ENCODE results near the gene OSBPL9.

Gene OSBPL9

GRCh38 chr1:51663721-51664120 lies 46.8 kb downstream of the OSBPL9 start:
- Histone ChIP-seq H3K4me1 (ENCODE audit: control insufficient read depth, insufficient read depth, low read length) (peaks cover 10% of the 10 kb centered on the region), H3K36me3 (ENCODE audit: control insufficient read depth in 2 of 2, insufficient read depth in 1 of 2, low read length in 2 of 2) (no peaks in the 10 kb centered on the region), H3K9me3 (ENCODE audit: control insufficient read depth, insufficient read depth, low read depth, low read length) (no peaks in the 10 kb centered on the region), H3K27ac (ENCODE audit: extremely low read depth, low read depth, low read length) (no peak overlapping the region), H3K4me3 (ENCODE audit: low read depth, low read length) (no peak overlapping the region)
- ChIA-PET CTCF (no interaction called here), POLR2A (no interaction called here)
- no peak for TF ChIP-seq ZNF138 (tag by site-specific recombination; IDR thresholded peaks at IDR 0.05; ENCODE audit: borderline replicate concordance)
- TF ChIP-seq, protein P1, sequence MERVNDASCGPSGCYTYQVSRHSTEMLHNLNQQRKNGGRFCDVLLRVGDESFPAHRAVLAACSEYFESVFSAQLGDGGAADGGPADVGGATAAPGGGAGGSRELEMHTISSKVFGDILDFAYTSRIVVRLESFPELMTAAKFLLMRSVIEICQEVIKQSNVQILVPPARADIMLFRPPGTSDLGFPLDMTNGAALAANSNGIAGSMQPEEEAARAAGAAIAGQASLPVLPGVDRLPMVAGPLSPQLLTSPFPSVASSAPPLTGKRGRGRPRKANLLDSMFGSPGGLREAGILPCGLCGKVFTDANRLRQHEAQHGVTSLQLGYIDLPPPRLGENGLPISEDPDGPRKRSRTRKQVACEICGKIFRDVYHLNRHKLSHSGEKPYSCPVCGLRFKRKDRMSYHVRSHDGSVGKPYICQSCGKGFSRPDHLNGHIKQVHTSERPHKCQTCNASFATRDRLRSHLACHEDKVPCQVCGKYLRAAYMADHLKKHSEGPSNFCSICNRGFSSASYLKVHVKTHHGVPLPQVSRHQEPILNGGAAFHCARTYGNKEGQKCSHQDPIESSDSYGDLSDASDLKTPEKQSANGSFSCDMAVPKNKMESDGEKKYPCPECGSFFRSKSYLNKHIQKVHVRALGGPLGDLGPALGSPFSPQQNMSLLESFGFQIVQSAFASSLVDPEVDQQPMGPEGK (tag by site-specific recombination; IDR thresholded peaks at IDR 0.05): no peak
- no peak for TF ChIP-seq ZNF266 (tag by site-specific recombination; IDR thresholded peaks at IDR 0.05; ENCODE audit: low read depth)
- TF ChIP-seq ZNF621 (tag by site-specific recombination; IDR thresholded peaks at IDR 0.05): no peak

DNA sequence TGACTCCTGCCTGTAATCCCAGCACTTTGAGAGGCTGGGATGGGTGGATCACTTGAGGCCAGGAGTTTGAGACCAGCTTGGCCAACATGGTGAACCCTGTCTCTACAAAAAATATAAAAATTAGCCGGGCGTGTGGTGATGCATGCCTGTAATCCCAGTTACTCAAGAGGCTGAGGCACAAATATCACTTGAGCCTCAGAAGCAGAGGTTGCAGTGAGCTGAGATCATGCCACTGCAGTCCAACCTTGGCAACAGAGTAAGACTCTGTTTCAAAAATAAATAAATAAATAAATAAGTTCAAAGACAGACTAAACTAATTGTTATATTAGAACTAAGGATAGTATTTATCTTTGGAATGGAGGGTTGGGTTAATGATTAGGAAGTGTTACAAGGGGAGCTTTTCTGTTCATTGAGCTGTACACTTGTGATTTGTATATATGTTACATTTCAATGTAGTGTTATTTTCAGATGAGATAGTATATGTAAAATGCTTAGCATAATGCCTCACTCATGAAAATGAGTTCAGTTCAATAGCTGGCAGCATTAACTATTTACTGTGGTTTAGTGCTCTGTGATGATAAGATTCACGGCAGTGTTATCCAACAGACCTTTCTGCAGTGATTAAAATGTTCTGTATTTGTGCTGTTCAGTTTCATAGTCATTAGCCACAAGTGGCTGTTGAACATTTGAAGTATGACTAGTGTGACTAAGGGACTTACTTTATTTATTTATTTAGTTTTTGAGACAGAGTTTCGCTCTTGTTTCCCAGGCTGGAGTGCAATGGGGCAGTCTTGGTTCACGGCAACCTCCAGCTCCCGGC lies 47.7 kb downstream of the OSBPL9 start:
- H3K36me3 ChIP-seq (ENCODE audit: control insufficient read depth in 2 of 2, insufficient read depth in 1 of 2, low read length in 2 of 2): no peaks in the 10 kb centered on the region
- no peak overlapping the region for H3K27ac ChIP-seq (ENCODE audit: extremely low read depth, low read depth, low read length)
- POLR2A ChIA-PET: interaction anchor here (1.1 kb wide), 1 partner anchor 16 kb away, joined by 3 read pairs; no protein-coding TSS in a partner anchor
- no peak overlapping the region for H3K4me3 ChIP-seq (ENCODE audit: low read depth, low read length)
- H3K9me3 ChIP-seq (ENCODE audit: control insufficient read depth, insufficient read depth, low read depth, low read length): no peaks in the 10 kb centered on the region
- peaks cover 10% of the 10 kb centered on the region for H3K4me1 ChIP-seq (ENCODE audit: control insufficient read depth, insufficient read depth, low read length)
- TF ChIP-seq ZNF18 (tag by site-specific recombination; IDR thresholded peaks at IDR 0.05) (0 out of 2 replicates have a peak, but pooled peaks have one; percentile 47), ZXDB (tag by site-specific recombination; IDR thresholded peaks at IDR 0.05) (peak; percentile 38; the same call in 1 of the 2 replicates), GLI2 (tag by site-specific recombination; IDR thresholded peaks at IDR 0.05; ENCODE audit: borderline replicate concordance, low read depth) (0 out of 2 replicates have a peak, but pooled peaks have one; percentile 57), OSR2 (tag by site-specific recombination; IDR thresholded peaks at IDR 0.05) (0 out of 2 replicates have a peak, but pooled peaks have one; percentile 35), SCRT1 (tag by site-specific recombination; IDR thresholded peaks at IDR 0.05; ENCODE audit: borderline replicate concordance) (peak; percentile 68), ZNF658 (tag by site-specific recombination; IDR thresholded peaks at IDR 0.05) (no peak), ZNF362 (tag by site-specific recombination; IDR thresholded peaks at IDR 0.05) (no peak), FEZF1 (tag by site-specific recombination; IDR thresholded peaks at IDR 0.05) (peak; percentile 23; the same call in 1 of the 2 replicates), SETDB1 (IDR thresholded peaks at IDR 0.05; ENCODE audit: insufficient read length, low read length) (no peak), ZNF155 (tag by site-specific recombination; IDR thresholded peaks at IDR 0.05) (no peak), ZNF629 (tag by site-specific recombination; IDR thresholded peaks at IDR 0.05) (0 out of 2 replicates have a peak, but pooled peaks have one; percentile 22), ZNF132 (tag by site-specific recombination; IDR thresholded peaks at IDR 0.05; ENCODE audit: borderline replicate concordance) (no peak), ZEB2 (tag by site-specific recombination; IDR thresholded peaks at IDR 0.05) (peak; percentile 55; the same call in 1 of the 2 replicates), PRDM6 (tag by site-specific recombination; IDR thresholded peaks at IDR 0.05) (0 out of 2 replicates have a peak, but pooled peaks have one; percentile 49), SCRT2 (tag by site-specific recombination; IDR thresholded peaks at IDR 0.05) (peak; percentile 98), ZNF548 (tag by site-specific recombination; IDR thresholded peaks at IDR 0.05) (no peak)
- TF ChIP-seq, protein P2, sequence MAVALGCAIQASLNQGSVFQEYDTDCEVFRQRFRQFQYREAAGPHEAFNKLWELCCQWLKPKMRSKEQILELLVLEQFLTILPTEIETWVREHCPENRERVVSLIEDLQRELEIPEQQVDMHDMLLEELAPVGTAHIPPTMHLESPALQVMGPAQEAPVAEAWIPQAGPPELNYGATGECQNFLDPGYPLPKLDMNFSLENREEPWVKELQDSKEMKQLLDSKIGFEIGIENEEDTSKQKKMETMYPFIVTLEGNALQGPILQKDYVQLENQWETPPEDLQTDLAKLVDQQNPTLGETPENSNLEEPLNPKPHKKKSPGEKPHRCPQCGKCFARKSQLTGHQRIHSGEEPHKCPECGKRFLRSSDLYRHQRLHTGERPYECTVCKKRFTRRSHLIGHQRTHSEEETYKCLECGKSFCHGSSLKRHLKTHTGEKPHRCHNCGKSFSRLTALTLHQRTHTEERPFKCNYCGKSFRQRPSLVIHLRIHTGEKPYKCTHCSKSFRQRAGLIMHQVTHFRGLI (tag by site-specific recombination; IDR thresholded peaks at IDR 0.05): no peak
- TF ChIP-seq, protein P3, sequence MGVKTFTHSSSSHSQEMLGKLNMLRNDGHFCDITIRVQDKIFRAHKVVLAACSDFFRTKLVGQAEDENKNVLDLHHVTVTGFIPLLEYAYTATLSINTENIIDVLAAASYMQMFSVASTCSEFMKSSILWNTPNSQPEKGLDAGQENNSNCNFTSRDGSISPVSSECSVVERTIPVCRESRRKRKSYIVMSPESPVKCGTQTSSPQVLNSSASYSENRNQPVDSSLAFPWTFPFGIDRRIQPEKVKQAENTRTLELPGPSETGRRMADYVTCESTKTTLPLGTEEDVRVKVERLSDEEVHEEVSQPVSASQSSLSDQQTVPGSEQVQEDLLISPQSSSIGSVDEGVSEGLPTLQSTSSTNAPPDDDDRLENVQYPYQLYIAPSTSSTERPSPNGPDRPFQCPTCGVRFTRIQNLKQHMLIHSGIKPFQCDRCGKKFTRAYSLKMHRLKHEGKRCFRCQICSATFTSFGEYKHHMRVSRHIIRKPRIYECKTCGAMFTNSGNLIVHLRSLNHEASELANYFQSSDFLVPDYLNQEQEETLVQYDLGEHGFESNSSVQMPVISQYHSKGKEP (tag by site-specific recombination; IDR thresholded peaks at IDR 0.05): no peak
- CTCF ChIA-PET: interaction anchor here (0.6 kb wide), 2 partner anchors 102 to 431 kb away, joined by 5 to 8 read pairs; no protein-coding TSS in a partner anchor

Measured in HEK293 (cell line).